Measurements from ENCODE around the gene GJA5.

The GJA5 gene

GRCh38 chr1:147726168-147726567 lies 34.2 kb downstream of the GJA5 start:
- DNase-seq: no peak

- no peak for DNase-seq
These were observed 34.7 kb downstream of the GJA5 start for GRCh38 chr1:147725685-147726084.

- DNase-seq: no peak
These were observed 36.6 kb downstream of the GJA5 start for GRCh38 chr1:147723691-147724323.

- DNase-seq: no peak
These were observed 38.3 kb downstream of the GJA5 start for GRCh38 chr1:147722124-147722523.

GRCh38 chr1:147721716-147722115 lies 38.7 kb downstream of the GJA5 start:
- no peak for DNase-seq

GRCh38 chr1:147720557-147720956 lies 39.8 kb downstream of the GJA5 start:
- DNase-seq: no peak

- DNase-seq: no peak
These were observed 40.6 kb downstream of the GJA5 start for GRCh38 chr1:147719711-147720225.

GRCh38 chr1:147719029-147719698 lies 41.2 kb downstream of the GJA5 start:
- no peak for DNase-seq

GRCh38 chr1:147717706-147718097 lies 42.7 kb downstream of the GJA5 start:
- DNase-seq: no peak

- no peak for DNase-seq
These were observed 43.2 kb downstream of the GJA5 start for GRCh38 chr1:147717051-147717705.

GRCh38 chr1:147712605-147713004 lies 47.8 kb downstream of the GJA5 start:
- no peak for DNase-seq
